Coronary artery (tissue), 2 donors: ENCODE data around the gene ABLIM2.

Experiments used
- DNase-seq: peaks from one replicate; pipeline ENCODE4 v3.0.0-alpha.2; 2017; ENCODE audit warnings: low spot score
- H3K27ac ChIP-seq, 2 donors: fragments of 200-600 bp; sonication (generic); one replicate each; pipeline ENCODE4 v1.5.1; 2016 to 2019
- H3K4me3 ChIP-seq: fragments of 200-600 bp; sonication (generic); 2 replicates; pipeline ENCODE4 v1.5.1; 2016; ENCODE audit warnings: mild to moderate bottlenecking, moderate library complexity
- TF ChIP-seq, protein P1 (sequence below): fragments of 200-600 bp; sonication (generic); IDR thresholded peaks from one replicate; pipeline ENCODE4 v1.5.1; 2019; ENCODE audit warnings: antibody characterized with exemption

The ABLIM2 gene

DNA sequence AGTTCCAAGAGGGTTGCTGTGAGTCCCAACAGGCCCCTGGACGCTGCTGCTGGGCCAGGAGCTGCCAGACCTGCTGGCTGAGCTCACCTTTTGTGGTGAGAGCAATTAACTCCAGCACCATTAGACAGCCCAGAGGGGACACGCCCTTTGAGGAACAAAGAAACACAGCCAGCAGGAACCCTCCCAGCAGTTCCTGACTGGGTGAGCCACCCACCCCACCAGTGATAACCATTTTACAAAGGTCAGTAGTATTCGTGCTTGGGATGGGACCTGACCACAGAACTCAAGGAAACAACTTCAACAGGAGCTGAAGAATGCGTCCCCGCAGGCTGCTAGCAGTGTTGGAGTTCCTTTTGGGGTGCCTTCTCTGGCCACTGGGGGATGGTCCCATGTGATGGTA is 180.1 kb downstream of the ABLIM2 start:
- Histone ChIP-seq H3K4me3 (no peak overlapping the region), H3K27ac (no peak overlapping the region)
- DNase-seq: no peak
- TF ChIP-seq, protein P1, sequence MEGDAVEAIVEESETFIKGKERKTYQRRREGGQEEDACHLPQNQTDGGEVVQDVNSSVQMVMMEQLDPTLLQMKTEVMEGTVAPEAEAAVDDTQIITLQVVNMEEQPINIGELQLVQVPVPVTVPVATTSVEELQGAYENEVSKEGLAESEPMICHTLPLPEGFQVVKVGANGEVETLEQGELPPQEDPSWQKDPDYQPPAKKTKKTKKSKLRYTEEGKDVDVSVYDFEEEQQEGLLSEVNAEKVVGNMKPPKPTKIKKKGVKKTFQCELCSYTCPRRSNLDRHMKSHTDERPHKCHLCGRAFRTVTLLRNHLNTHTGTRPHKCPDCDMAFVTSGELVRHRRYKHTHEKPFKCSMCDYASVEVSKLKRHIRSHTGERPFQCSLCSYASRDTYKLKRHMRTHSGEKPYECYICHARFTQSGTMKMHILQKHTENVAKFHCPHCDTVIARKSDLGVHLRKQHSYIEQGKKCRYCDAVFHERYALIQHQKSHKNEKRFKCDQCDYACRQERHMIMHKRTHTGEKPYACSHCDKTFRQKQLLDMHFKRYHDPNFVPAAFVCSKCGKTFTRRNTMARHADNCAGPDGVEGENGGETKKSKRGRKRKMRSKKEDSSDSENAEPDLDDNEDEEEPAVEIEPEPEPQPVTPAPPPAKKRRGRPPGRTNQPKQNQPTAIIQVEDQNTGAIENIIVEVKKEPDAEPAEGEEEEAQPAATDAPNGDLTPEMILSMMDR: no peak

DNA sequence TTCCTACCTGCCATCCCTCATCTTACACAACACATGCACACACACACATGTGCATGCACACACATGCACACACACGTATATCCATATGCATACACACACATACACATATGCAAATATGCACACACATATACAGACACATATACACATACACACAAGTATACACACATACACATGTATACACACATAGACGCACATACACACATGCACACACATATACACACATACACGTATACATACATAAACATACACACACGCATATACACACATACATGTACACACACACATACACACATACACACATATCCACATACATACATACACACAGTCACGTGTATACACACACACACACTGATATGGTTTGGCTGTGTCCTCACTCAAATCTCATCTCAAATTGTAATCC is 182.0 kb downstream of the ABLIM2 start:
- Histone ChIP-seq H3K4me3 (no peak overlapping the region), H3K27ac (no peak overlapping the region)
- TF ChIP-seq, protein P1: no peak
- no peak for DNase-seq

DNA sequence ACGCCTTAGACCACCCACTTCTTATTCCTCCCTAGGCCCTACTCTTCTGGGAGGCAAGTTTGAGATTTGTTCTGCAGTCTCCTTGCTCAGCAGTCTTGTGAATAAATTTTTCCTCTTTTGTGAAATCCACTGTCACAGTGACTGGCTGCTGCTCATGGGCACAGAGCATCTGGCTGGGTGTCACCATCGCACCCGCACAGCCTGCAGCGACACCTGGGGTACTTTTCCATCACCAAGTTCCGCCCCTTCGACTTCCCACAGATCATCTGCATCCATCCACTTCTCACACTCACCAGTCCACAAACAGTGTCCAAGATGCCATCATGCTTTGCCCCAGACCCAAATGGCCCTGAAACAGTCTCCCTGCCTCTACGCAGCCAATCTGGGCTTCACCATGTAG is 182.6 kb downstream of the ABLIM2 start:
- DNase-seq: no peak
- TF ChIP-seq, protein P1: no peak
- H3K27ac ChIP-seq: no peak overlapping the region

DNA sequence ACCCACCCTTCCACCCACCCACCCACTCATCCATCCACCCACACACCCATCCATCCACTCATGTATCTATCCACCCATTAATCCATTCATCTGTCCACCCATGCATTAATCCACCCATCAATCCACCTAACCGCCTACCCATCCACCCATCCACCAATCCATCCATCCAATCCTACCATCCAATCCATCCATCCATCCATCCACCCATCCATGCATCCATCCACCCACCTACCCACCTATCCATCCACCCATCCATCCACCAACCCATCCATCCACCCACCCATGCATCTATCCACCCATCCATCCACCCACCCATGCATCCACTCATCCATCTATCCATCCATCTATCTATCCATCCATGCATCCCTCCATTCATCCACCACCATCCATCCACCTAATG is 184.2 kb downstream of the ABLIM2 start:
- no peak overlapping the region for H3K4me3 ChIP-seq
- DNase-seq: no peak
- TF ChIP-seq, protein P1: no peak
- no peak overlapping the region for H3K27ac ChIP-seq

More for the DNA sequence above, 182.6 kb downstream of the ABLIM2 start:
- no peak overlapping the region for H3K4me3 ChIP-seq

DNA sequence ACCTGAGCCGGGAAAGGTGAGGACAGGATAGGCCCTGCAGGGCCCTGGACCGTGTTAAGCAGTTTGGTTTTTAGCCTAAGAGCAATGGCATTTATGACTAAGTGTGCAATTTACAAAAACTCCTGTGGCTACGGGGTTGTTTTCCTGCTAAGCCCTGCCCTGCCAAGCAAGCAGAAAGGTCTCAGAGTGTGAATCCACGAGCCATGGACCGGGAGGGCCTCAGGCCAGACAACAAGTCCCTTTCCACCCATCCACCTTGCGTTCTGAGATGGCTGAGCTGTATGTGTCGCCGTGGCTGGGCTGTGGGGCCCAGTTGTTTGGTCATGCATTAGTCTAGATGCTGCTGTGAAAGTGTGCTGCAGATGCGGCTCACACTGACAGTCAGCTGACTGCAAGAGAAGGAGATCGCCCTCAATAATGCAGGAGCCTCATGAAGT is 185.1 kb downstream of the ABLIM2 start:
- no peak for DNase-seq
- TF ChIP-seq, protein P1: no peak
- H3K27ac ChIP-seq: peak overlapping the region in 1 of 2 donors; percentile 51
- H3K4me3 ChIP-seq: no peak overlapping the region

DNA sequence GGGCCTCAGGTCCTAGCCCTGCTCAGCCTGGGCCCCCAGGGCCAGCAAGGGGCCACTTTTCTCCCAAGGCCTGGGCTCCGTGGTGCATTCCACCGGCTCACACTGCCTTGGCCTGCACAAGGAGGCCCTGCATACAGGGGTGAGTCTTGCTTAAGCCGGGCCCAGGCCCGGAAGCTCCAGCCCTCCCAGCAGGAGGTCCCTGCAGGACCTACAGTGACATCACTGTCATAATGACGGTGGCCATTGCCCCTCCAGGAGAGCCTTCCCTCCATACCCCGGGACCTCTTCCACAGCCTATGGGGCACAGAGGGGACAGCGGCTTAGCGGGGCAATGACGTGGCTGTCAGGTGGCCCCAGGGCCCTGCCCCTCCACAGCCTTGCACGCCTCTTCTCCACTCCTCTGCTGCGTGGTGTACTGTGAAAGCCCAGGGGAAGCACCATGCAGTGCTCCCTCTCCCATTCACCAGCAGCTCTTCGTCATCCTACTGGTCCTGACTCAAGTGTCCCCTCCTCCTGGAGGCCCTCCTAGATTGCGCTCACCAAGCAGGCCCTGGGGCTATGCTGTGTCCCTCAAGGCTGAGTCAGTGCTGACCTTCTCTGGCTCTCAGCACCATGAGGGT is 186.6 kb downstream of the ABLIM2 start:
- DNase-seq: no peak
- H3K4me3 ChIP-seq: no peak overlapping the region
- TF ChIP-seq, protein P1: no peak
- H3K27ac ChIP-seq: peak overlapping the region in 1 of 2 donors; percentile 22

DNA sequence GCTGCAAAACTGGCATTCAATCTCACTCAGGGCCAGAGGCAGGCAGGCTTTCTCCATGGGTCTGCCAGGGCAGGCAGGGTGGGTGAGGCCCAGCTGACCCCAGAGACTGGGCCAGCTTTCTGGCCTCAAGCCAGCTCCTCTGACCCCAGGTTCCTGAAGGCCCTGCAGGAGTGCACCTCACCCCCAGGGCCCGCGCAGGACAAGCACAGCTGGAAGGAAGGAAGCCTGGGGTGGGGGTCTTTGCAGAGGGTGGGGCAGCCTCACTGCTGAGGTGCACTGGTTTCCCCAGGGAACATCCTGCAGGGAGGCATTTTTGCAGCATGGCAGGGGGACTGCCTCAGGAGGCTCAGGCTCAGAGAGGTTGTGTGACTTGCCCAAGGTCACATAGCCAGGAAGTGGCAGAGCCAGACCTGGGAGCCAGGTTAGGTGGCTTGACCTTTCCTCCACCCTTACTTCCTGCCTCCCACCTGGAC is 187.4 kb downstream of the ABLIM2 start:
- TF ChIP-seq, protein P1: no peak
- DNase-seq: no peak
- Histone ChIP-seq H3K4me3 (no peak overlapping the region), H3K27ac (no peak overlapping the region)
